CD4-positive, CD25-positive, alpha-beta regulatory T cell (primary cell): Measurements from ENCODE around the gene RBP2. TPM values are rescaled to one million over a fixed set of nuclear protein-coding genes. Genes with fewer than 3 reads are reported as not detected.
A peak's percentile ranks its signal among the peaks of the same experiment; 100 is the strongest.

Source experiments
- ATAC-seq, 2 donors: fragments of 150-1000 bp; cut with Tn5 transposase; one replicate each; pipeline ENCODE4 v1.10.0; 2021; ENCODE audit warnings: low read depth in 2 of 2, moderate number of reproducible peaks in 2 of 2, moderate library complexity in 1 of 2
- DNase-seq, 3 donors: peaks; one replicate each; pipeline versions ENCODE4 v3.0.0 to v3.0.0-alpha.2; 2012 to 2022; ENCODE audit warnings: mixed read lengths in 1 of 3
- H3K27ac ChIP-seq: one replicate; pipeline ENCODE4 v1.7.0; 2013; ENCODE audit warnings: mild to moderate bottlenecking, low read length; ENCODE audit not compliant: insufficient read depth, poor library complexity, severe bottlenecking
- H3K27me3 ChIP-seq: one replicate; pipeline ENCODE4 v1.7.0; 2013; ENCODE audit warnings: low read length; ENCODE audit not compliant: control insufficient read depth, insufficient read depth
- H3K36me3 ChIP-seq: one replicate; pipeline ENCODE4 v1.7.0; 2013; ENCODE audit warnings: mild to moderate bottlenecking, low read length, moderate library complexity; ENCODE audit not compliant: control insufficient read depth, insufficient read depth
- H3K4me1 ChIP-seq: 2 replicates; pipeline ENCODE4 v1.7.0; 2013; ENCODE audit warnings: mild to moderate bottlenecking, low read length; ENCODE audit not compliant: insufficient read depth, control insufficient read depth, poor library complexity, severe bottlenecking
- H3K4me3 ChIP-seq: one replicate; pipeline ENCODE4 v1.7.0; 2013; ENCODE audit warnings: low read depth, mild to moderate bottlenecking, low read length, moderate library complexity
- H3K9me3 ChIP-seq, 2 experiments: 1 replicate in 1 of 2; 2 replicates in 1 of 2; pipeline ENCODE4 v1.7.0; 2013; ENCODE audit warnings: low read length in 2 of 2, mild to moderate bottlenecking in 1 of 2, moderate library complexity in 1 of 2; ENCODE audit not compliant: control insufficient read depth in 2 of 2
- H3K27ac Mint-ChIP-seq, 3 donors: one replicate each; pipeline ENCODE4 v1.8.0; 2020 to 2022; ENCODE audit warnings: mild to moderate bottlenecking in 3 of 3, mixed read lengths in 3 of 3, moderate library complexity in 2 of 3
- H3K27me3 Mint-ChIP-seq: one replicate; pipeline ENCODE4 v1.8.0; 2022; ENCODE audit warnings: mild to moderate bottlenecking, mixed read lengths
- H3K36me3 Mint-ChIP-seq: one replicate; pipeline ENCODE4 v1.8.0; 2020; ENCODE audit warnings: mixed read lengths
- H3K4me1 Mint-ChIP-seq, 4 donors: one replicate each; pipeline ENCODE4 v1.8.0; 2020 to 2022; ENCODE audit warnings: mixed read lengths in 4 of 4, mild to moderate bottlenecking in 1 of 4
- H3K4me3 Mint-ChIP-seq, 4 donors: one replicate each; pipeline ENCODE4 v1.8.0; 2020 to 2022; ENCODE audit warnings: mild to moderate bottlenecking in 4 of 4, mixed read lengths in 4 of 4, moderate library complexity in 3 of 4
- H3K9me3 Mint-ChIP-seq, 7 donors: one replicate each; pipeline ENCODE4 v1.8.0; 2020 to 2022; ENCODE audit warnings: mixed read lengths in 7 of 7, mild to moderate bottlenecking in 3 of 7, moderate library complexity in 2 of 7
- polyA plus RNA-seq, 4 donors: library from polyadenylated mRNA; unstranded; fragments of 300-500 nt; fragmentation: Illumina TruSeq; gene quantifications; one replicate each; pipeline ENCODE4 v1.2.3, GENCODE V29; 2021
- total RNA-seq: library from RNA; stranded (reverse); gene quantifications from one replicate; pipeline ENCODE4 v1.2.3, GENCODE V29; 2022

RBP2 gene
- total and polyA plus RNA-seq, 5 donors from 2014 or later: not detected

DNA sequence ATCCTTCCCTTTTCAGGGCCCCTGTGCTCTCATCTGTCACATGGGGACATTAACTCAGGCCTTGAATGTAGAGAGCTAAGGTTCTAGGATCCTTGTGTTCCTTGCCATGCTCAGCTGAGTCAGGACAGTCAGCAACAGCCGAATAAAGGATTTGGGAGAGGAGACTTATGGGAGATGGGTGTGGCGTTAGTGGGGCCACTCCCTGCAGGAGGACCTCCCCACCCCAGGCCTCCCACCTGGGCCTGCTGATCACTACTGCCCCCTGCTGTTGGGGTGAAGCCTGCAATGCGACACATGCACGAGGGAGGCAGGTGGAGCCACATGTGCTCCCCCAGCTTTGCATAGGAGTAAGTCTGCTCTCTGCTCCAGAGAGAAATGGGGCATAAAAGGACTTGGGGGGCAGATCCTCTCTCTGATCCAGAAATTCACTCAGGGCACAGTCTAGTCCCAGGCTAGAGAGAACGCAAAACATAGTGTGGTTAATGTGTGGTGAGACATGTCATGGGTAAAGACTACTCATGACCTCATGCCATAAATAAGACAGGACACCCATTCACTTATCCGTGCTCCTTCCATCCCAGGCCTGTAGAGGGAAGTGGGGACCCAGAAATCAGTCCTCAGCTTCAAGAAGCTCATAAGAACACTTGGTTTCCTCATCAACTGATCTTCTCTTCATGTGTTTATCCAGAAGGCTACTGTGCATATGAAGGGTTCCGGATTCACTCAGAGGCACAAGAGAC is 43.9 kb upstream of the RBP2 start:
- Histone ChIP-seq H3K27me3 (no peaks in the 10 kb centered on the region), H3K27ac (no peak overlapping the region), H3K4me3 (no peak overlapping the region), H3K36me3 (no peaks in the 10 kb centered on the region), H3K9me3 (no peaks in the 10 kb centered on the region), H3K4me1 (no peaks in the 10 kb centered on the region)
- no peaks in the 10 kb centered on the region for H3K27me3 Mint-ChIP-seq
- H3K9me3 Mint-ChIP-seq: no peaks in the 10 kb centered on the region
- H3K4me3 Mint-ChIP-seq: no peak overlapping the region
- H3K4me1 Mint-ChIP-seq: no peaks in the 10 kb centered on the region
- no peaks in the 10 kb centered on the region for H3K36me3 Mint-ChIP-seq
- ATAC-seq (no peak), DNase-seq (peak in 1 of 3 donors; percentile 7)
- no peak overlapping the region for H3K27ac Mint-ChIP-seq

GRCh38 chr3:139518926-139519842 is 42.9 kb upstream of the RBP2 start:
- H3K27ac Mint-ChIP-seq: no peak overlapping the region
- Histone ChIP-seq H3K9me3 (no peaks in the 10 kb centered on the region), H3K27me3 (no peaks in the 10 kb centered on the region), H3K4me3 (no peak overlapping the region), H3K36me3 (no peaks in the 10 kb centered on the region), H3K27ac (no peak overlapping the region), H3K4me1 (no peaks in the 10 kb centered on the region)
- DNase-seq: no peak
- no peaks in the 10 kb centered on the region for H3K4me1 Mint-ChIP-seq
- H3K27me3 Mint-ChIP-seq: no peaks in the 10 kb centered on the region
- H3K36me3 Mint-ChIP-seq: no peaks in the 10 kb centered on the region
- no peaks in the 10 kb centered on the region for H3K9me3 Mint-ChIP-seq
- ATAC-seq: no peak
- no peak overlapping the region for H3K4me3 Mint-ChIP-seq

GRCh38 chr3:139518306-139518705 is 42.0 kb upstream of the RBP2 start:
- Mint-ChIP-seq H3K27me3 (no peaks in the 10 kb centered on the region), H3K36me3 (no peaks in the 10 kb centered on the region), H3K27ac (no peak overlapping the region), H3K4me3 (no peak overlapping the region), H3K9me3 (no peaks in the 10 kb centered on the region), H3K4me1 (no peaks in the 10 kb centered on the region)
- H3K9me3 ChIP-seq: no peaks in the 10 kb centered on the region
- ATAC-seq (no peak), DNase-seq (no peak)
- H3K4me1 ChIP-seq: no peaks in the 10 kb centered on the region
- no peak overlapping the region for H3K27ac ChIP-seq
- H3K4me3 ChIP-seq: no peak overlapping the region
- H3K36me3 ChIP-seq: no peaks in the 10 kb centered on the region
- no peaks in the 10 kb centered on the region for H3K27me3 ChIP-seq

GRCh38 chr3:139517321-139518065 is 41.2 kb upstream of the RBP2 start:
- Mint-ChIP-seq H3K36me3 (no peaks in the 10 kb centered on the region), H3K27ac (no peak overlapping the region), H3K4me3 (no peak overlapping the region), H3K4me1 (no peaks in the 10 kb centered on the region), H3K9me3 (no peaks in the 10 kb centered on the region), H3K27me3 (no peaks in the 10 kb centered on the region)
- Histone ChIP-seq H3K9me3 (no peaks in the 10 kb centered on the region), H3K4me1 (no peaks in the 10 kb centered on the region), H3K36me3 (no peaks in the 10 kb centered on the region), H3K27ac (no peak overlapping the region), H3K4me3 (no peak overlapping the region), H3K27me3 (no peaks in the 10 kb centered on the region)
- DNase-seq (no peak), ATAC-seq (no peak)

DNA sequence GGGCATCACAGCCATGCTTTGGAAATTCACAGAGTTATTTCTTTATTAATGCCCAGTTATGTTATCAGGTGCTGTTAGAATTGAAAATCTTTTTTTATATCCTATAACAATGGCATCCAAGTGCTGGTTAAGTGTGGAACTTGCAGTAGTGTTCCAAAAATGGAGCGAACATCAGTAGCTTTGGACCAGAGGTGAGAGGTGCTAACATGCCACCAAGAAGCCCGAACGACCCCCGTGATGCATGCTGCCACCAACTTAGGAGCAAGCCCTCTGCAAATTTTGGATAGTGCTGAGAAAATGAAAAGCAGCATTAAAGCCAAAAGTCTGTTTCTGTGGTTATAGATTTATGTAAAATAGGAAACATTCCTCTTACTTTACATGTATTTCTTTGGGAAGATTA is 38.4 kb upstream of the RBP2 start:
- no peak for ATAC-seq
- H3K9me3 Mint-ChIP-seq: no peaks in the 10 kb centered on the region

DNA sequence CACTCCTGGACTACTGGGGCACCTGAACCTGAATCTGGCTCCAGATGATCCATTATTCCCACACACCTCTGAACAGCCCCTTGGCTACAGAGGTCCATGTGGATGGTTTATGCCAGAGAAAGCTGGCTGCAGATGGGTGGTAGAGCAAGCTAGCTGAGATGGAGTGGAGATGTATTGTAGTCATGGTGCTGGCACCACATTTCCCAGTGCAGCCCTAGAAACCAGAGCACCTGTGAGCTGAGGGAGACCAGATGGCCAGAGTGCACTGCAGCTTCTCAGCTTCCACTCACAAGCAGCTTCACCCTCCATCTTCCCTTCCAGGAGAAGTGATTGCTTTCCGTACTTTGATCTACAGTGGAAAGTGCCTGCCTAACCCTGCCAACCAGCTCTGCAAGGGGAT is 33.3 kb upstream of the RBP2 start:
- H3K36me3 ChIP-seq: no peaks in the 10 kb centered on the region
- H3K27ac Mint-ChIP-seq: no peak overlapping the region
- no peak for DNase-seq
- no peaks in the 10 kb centered on the region for H3K36me3 Mint-ChIP-seq
- no peaks in the 10 kb centered on the region for H3K9me3 Mint-ChIP-seq
- H3K9me3 ChIP-seq: no peaks in the 10 kb centered on the region
- H3K27me3 Mint-ChIP-seq: peaks cover 9% of the 10 kb centered on the region
- H3K4me1 ChIP-seq: no peaks in the 10 kb centered on the region
- H3K27me3 ChIP-seq: no peaks in the 10 kb centered on the region
- no peak for ATAC-seq
- H3K4me3 Mint-ChIP-seq: no peak overlapping the region
- H3K4me3 ChIP-seq: no peak overlapping the region
- no peak overlapping the region for H3K27ac ChIP-seq
- H3K4me1 Mint-ChIP-seq: no peaks in the 10 kb centered on the region

More for the DNA sequence above, 38.4 kb upstream of the RBP2 start:
- Mint-ChIP-seq H3K36me3 (no peaks in the 10 kb centered on the region), H3K4me1 (no peaks in the 10 kb centered on the region), H3K27me3 (peaks cover 9% of the 10 kb centered on the region), H3K4me3 (no peak overlapping the region), H3K27ac (no peak overlapping the region)
- H3K36me3 ChIP-seq: no peaks in the 10 kb centered on the region
- H3K4me1 ChIP-seq: no peaks in the 10 kb centered on the region
- no peak overlapping the region for H3K27ac ChIP-seq
- no peak overlapping the region for H3K4me3 ChIP-seq
- DNase-seq: no peak
- H3K9me3 ChIP-seq: no peaks in the 10 kb centered on the region
- no peaks in the 10 kb centered on the region for H3K27me3 ChIP-seq

DNA sequence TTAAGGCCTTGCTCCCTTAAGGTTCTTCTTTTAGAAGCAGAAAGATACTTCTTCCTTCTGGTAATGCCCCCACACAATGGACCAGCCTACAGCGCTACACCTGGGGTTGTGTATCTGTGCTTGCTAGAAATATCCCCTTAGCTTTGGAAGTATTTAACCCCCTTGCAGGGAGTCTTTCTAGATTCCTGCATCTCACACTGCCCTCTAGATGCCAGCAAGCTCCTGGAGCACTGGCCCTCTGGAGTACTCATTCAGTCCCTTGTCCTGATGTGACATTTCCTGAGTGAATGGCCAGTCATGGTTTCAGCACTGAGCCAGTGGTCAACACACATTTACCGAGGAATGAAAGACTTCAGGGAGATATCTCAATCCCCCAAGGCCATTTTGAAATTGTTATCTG is 30.4 kb upstream of the RBP2 start:
- H3K27me3 Mint-ChIP-seq: peaks cover 7% of the 10 kb centered on the region
- no peak for DNase-seq
- H3K27ac Mint-ChIP-seq: no peak overlapping the region
- H3K36me3 Mint-ChIP-seq: no peaks in the 10 kb centered on the region
- H3K4me1 Mint-ChIP-seq: no peaks in the 10 kb centered on the region
- H3K9me3 ChIP-seq: no peaks in the 10 kb centered on the region
- H3K27me3 ChIP-seq: peaks cover 2% of the 10 kb centered on the region
- H3K36me3 ChIP-seq: no peaks in the 10 kb centered on the region
- no peak overlapping the region for H3K4me3 Mint-ChIP-seq
- peaks cover 0 to 2% (median 0%) of the 10 kb centered on the region in 7 donors for H3K9me3 Mint-ChIP-seq
- no peaks in the 10 kb centered on the region for H3K4me1 ChIP-seq
- ATAC-seq: no peak
- H3K4me3 ChIP-seq: no peak overlapping the region
- no peak overlapping the region for H3K27ac ChIP-seq
